ENCODE data around the gene DHX8.

DHX8 gene

GRCh38 chr17:43553573-43553972 lies 69.8 kb downstream of the DHX8 start:
- DNase-seq (ENCODE audit: low read depth in 2 of 2): no peak
- TF ChIP-seq CTCF (IDR thresholded peaks at IDR 0.05; ENCODE audit: low read depth, low read length): no peak
- H3K4me3 ChIP-seq (replicated peaks in 1 of 2; ENCODE audit: low read depth in 2 of 2, low read length in 2 of 2): no peak overlapping the region

GRCh38 chr17:43554857-43555256 lies 71.1 kb downstream of the DHX8 start:
- no peak for TF ChIP-seq CTCF (IDR thresholded peaks at IDR 0.05; ENCODE audit: low read depth, low read length)
- DNase-seq (ENCODE audit: low read depth in 2 of 2): no peak
- H3K4me3 ChIP-seq (replicated peaks in 1 of 2; ENCODE audit: low read depth in 2 of 2, low read length in 2 of 2): no peak overlapping the region

- no peak for TF ChIP-seq CTCF (IDR thresholded peaks at IDR 0.05; ENCODE audit: low read depth, low read length)
- no peak overlapping the region for H3K4me3 ChIP-seq (replicated peaks in 1 of 2; ENCODE audit: low read depth in 2 of 2, low read length in 2 of 2)
- peak; percentile 47 to 50 for DNase-seq (ENCODE audit: low read depth in 2 of 2)
Measured at GRCh38 chr17:43556292-43556691, 72.5 kb downstream of the DHX8 start.

GRCh38 chr17:43558805-43559160 lies 75.0 kb downstream of the DHX8 start:
- DNase-seq (ENCODE audit: low read depth in 2 of 2): no peak
- TF ChIP-seq CTCF (IDR thresholded peaks at IDR 0.05; ENCODE audit: low read depth, low read length): no peak

GRCh38 chr17:43559161-43559816 lies 75.5 kb downstream of the DHX8 start:
- DNase-seq (ENCODE audit: low read depth in 2 of 2): no peak
- no peak for TF ChIP-seq CTCF (IDR thresholded peaks at IDR 0.05; ENCODE audit: low read depth, low read length)
- no peak overlapping the region for H3K4me3 ChIP-seq (replicated peaks in 1 of 2; ENCODE audit: low read depth in 2 of 2, low read length in 2 of 2)

More at GRCh38 chr17:43558805-43559160, 75.0 kb downstream of the DHX8 start:
- H3K4me3 ChIP-seq (replicated peaks in 1 of 2; ENCODE audit: low read depth in 2 of 2, low read length in 2 of 2): no peak overlapping the region

- no peak for DNase-seq (ENCODE audit: low read depth in 2 of 2)
- no peak overlapping the region for H3K4me3 ChIP-seq (replicated peaks in 1 of 2; ENCODE audit: low read depth in 2 of 2, low read length in 2 of 2)
- TF ChIP-seq CTCF (IDR thresholded peaks at IDR 0.05; ENCODE audit: low read depth, low read length): no peak
Measured at GRCh38 chr17:43560461-43561427, 77.0 kb downstream of the DHX8 start.

All from cardiac fibroblast (primary cell).